MV-4-11 (cell line): Measurements from ENCODE around the gene ZNF740.
A peak's percentile ranks its signal among the peaks of the same experiment; 100 is the strongest.
"Not testable (repeated sequence)": the region's sequence is repeated elsewhere in the genome, so short reads cannot be mapped to it uniquely, and the experiment has no call there.

Experiments used
- DNase-seq: peaks from one replicate; lab custom pipeline; 2025; lab: John Stamatoyannopoulos, UW

The ZNF740 gene

DNA sequence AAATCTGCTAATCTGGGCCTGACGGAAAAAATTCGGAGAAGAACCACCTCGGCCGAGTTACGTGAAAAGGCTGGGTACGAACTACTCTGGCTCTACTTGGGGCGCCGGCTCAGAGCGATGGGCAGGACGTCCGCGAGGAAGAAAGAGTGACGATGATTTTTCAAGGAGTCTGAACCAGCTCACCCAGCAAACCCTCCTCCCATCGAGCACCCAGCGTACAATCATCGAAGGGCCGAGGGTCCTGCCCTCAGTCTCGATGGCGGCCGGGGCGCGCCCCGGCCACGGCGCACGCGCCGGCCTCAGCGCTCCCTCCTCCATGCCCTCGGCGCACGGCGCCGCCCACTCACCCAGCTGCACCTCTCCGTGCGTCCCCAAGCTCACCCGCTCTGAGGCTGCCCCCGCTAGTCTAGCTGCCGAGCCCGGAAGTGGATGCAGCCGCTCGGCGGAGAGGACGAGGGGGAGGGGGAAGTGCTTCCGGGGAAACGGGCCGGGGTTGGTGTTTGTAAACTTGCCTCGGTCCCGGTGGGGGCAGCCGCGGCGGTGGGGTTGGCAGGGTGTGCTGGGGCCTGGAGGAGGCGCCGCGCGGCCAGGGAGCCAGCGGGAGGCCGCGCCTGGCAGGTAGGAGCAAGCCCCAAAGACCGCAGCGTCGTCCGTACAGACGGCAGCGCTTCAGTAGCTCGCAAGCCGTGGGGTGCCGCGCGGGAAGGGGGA, at the start of gene ZNF740, which contains the start of gene CSAD:
TSS of gene ZNF740 (plus strand) at position 503 of the 711 bp plus-strand sequence. CDS start 1,262 bp downstream, outside the sequence.
TSS of gene CSAD (minus strand) at position 706 of the 711 bp plus-strand sequence. CDS start 7,455 bp downstream, outside the sequence.
- peak; percentile 95 for DNase-seq

GRCh38 chr12:53131844-53132243, 48.7 kb upstream of the ZNF740 start:
- no peak for DNase-seq

DNA sequence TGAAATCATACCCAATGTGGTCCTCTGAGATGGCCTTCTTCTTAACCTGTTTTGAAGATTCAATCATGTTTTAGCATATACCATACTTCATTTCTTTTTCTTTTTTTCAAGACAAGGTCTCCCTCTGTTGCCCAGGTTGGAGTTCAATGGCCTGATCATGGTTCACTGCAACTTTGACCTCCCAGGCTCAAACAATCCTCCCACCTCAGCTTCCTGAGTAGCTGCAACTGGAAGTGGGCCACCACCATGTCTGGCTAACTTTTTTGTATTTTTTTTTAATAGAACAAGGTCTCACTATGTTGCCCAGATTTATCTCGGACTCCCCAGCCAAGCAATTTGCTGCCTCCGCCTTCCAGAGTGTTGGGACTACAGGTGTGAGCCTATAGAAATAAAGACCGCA, 46.8 kb upstream of the ZNF740 start:
- DNase-seq, result no peak

GRCh38 chr12:53143355-53143754, 37.2 kb upstream of the ZNF740 start:
- DNase-seq, result no peak

DNA sequence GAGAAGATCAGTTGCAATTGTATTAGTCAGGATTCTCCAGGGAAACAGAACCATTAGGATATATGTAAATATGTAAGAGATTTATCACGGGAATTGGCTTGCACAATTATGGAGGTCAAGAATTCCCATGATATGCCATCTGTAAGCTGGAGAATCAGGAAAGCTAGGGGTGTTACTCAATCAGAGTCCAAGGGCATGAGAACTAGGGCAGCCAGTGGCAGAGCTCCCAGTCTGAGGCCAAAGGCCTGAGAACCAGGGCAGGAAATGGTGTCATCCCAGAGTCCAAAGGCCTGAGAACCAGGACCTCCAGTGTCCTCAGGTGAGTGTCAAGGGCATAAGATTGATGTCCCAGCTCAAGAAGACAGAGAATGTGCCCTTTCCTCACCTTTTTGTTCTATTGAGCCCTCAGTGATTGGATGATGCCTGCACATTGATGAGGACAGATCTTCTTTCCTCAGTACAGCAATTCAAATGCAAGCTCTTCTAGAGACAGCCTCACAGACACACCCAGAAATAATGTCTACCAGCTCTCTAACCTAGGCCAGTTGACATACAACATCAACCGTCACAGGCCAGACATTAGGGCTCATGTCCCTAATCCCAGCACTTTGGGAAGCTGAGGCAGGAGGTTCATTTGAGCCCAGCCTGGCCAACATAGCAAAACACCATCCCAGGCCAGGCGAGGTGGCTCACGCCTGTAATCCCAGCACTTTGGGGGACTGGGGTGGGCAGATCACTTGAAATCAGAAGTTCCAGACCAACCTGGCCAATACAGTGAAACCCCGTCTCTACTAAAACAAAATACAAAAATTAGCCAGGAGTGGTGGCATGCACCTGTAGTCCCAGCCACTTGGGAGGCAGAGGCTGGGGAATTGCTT, 34.9 kb upstream of the ZNF740 start:
- DNase-seq, result no peak

GRCh38 chr12:53147181-53147580, 33.3 kb upstream of the ZNF740 start:
- DNase-seq, result no peak

DNA sequence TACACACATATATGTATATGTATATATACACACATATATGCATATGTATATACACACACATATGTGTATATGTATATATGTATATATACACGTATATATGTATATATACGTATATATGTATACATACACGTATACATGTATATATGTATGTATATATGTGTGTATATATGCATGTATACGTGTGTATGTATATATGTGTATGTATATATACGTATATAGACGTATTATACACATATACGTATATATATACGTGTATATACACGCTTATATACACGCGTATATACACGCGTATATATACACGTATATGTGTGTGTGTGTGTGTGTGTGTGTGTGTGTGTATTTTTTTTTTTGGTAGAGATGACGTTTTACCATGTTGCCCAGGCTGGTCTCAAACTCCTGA, 32.9 kb upstream of the ZNF740 start:
- no peak for DNase-seq

DNA sequence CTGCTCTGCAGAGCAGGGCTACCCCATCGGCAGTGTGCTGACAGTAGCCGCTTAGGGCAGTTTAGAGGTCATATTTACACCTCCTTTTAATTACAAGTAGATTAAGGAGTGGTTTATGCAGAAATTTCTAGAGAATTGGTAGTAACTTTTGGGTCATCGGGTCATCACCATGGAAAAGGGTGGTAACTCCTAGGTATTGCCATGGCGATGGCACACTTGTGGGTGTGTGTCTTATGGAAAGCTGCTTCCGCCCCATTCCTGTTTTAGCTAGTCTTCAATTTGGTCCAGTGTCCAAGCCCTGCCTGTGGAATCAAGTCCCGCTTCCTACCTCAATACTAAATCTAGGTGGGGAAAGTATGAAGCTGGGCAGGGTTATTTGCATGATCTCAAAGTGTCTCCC, 29.5 kb upstream of the ZNF740 start:
- no peak for DNase-seq

- no peak for DNase-seq
Observed at GRCh38 chr12:53152390-53152789, 28.1 kb upstream of the ZNF740 start.

GRCh38 chr12:53159195-53159839, 21.2 kb upstream of the ZNF740 start:
- DNase-seq, result peak; percentile 74

DNA sequence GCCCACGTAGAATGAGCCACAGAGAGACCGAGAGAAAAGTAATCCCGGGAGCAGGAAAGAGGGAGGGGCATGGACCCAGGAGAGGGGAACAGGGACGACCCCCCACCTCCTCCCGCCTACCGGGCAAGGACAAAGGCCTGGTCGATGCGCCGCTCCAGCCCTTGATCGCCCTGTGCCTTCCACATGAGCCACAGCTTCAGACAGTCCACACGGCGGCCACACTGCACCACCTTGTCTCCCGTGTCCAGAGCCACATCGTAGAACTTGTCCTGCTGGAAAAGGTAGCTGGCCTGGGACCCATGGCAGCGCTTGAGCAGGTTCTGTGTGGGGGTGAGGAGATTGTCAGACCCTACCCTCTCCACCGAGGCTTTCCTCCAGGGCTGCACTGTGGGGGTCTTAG, 20.5 kb upstream of the ZNF740 start:
- DNase-seq, result no peak

DNA sequence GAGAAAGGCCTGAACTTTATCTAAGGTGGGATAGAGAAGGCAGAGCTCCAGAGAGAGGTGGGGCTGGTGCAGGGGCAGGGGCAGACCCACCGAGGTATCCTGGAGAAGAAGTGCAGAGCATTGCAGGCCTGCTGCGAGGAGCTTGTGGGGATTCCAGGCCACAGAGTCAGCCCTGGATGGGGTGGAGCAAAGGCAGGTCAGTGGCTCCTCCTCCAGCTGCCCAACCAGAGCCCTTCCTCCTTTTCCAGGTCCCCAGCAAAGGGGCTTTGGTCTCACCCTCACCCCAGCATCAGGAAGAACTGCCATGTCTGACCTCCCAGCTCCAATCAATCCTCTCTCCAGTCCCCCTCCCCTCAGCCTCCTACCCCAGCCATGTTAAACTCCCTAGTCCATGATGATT, 19.8 kb upstream of the ZNF740 start:
- DNase-seq, result no peak

GRCh38 chr12:53161119-53161911, 19.2 kb upstream of the ZNF740 start:
- DNase-seq, result no peak

DNA sequence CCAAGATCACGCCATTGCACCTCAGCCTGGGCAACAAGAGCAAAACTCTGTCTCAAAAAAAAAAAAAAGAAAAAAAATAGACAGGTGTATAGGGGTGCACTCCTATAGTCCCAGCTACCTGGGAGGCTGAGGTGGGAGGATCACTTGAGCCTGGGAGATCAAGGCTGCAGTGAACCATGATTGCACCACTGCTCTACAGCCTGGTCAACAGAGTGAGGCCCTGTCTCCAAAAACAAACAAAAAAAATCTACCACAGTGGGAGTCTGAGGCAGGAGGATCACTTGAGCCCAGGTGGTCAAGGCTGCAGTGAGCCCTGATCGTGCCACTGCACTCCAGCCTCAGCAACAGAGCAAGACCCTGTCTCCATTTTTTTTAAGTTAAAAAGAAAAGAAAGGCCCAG, 17.5 kb upstream of the ZNF740 start:
- DNase-seq, result not testable (repeated sequence)

GRCh38 chr12:53166837-53167236, 13.7 kb upstream of the ZNF740 start:
- DNase-seq, result no peak

GRCh38 chr12:53169644-53170043, 10.9 kb upstream of the ZNF740 start:
- no peak for DNase-seq

GRCh38 chr12:53170215-53170614, 10.3 kb upstream of the ZNF740 start:
- no peak for DNase-seq

DNA sequence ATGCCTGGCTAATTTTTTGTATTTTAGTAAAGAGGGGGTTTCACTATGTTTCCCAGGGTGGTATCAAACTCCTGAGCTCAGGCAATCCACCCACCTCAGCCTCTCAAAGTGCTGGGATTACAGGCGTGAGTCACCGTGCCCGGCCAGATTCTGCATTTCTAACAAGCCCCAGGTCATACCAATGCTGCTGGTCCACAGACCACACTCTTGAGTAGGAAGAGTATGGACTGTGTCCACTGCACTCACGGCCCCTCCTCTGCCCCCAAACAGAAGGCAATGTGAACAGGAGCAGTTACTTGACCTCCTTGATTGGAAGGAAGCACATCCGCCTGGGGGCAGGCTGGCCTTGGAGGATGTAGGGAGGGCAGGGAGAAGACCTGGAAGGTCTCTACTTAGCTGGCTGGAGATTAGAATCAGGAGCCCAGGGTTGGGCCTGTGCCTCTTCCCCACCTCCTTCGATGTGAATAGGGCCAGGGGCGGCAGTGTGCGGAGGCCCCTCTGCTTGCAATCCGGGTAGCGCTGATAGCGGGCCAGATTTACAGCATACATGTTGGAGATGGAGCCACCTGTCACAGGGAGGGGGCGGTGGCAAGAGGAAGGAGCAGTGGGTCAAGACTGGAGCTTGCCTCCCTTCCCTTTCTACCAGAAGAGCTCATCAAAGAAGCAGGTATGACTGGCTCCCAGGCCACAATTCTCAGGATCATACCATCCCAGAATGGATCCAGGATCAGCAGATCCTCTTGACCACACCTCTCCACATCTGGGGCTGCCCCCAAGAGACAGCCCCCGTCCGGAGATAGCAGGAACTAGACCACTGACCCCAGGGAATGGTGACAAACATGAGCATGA, 9.4 kb upstream of the ZNF740 start:
- DNase-seq, result no peak

DNA sequence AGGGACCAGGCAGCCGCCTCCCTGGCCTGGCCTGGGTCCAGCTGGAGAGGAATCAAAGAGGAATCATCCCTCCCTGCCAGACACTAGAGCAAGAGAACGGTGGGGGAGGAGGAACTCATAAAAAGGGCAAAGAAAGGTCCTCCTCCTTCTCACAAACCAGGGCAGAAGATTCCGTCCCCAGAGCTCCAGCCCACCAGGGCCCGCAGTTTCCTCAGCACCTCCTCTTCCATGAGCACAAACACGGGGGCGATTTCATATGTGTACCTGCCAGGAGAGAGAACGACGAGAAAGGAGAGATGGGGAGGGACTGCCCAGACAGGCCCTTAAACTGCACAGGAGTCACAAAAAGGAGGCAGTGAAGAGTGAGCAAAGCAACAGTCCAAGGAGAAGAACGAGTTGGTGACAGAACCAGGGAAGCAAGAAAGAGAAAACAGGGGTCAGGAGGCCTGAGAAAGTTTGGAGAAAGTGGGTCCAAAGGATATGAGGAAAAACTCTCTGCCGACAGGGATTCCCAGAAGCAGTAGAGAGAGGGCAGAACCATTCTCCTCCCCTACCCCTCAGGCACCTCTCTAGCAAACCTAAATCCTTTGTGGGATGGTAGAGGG, 8.7 kb upstream of the ZNF740 start:
- no peak for DNase-seq

- no peak for DNase-seq
Observed at GRCh38 chr12:53172352-53172751, 8.2 kb upstream of the ZNF740 start.
